ENCODE results near the gene LYPD6. TPM values are rescaled to one million over a fixed set of nuclear protein-coding genes. Genes with fewer than 3 reads are reported as not detected.

The LYPD6 gene
- total RNA-seq, 1 donor from 2014 or later: not detected

DNA sequence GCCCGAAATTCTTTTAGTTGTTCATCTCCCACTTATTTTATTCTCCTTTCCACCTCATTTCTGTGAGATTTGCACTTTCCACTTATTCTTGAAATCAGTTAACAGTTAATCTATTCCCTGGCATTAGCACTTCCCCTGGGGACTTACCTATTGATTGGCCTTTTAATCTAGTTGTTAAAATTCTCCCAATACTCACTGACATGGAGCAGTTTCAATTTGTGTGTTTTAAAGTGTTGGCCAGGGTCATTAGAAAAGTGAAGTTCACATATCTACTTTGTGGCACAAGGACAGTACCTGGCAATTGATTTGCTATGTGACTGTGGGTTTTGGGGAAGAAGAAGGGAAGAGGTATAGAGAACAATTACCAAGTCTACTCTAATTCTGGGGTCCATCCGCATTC is 83.1 kb downstream of the LYPD6 start:
- DNase-seq (no peak), ATAC-seq (ENCODE audit: low read depth) (no peak)
- Mint-ChIP-seq H3K36me3 (ENCODE audit: low read depth) (no peaks in the 10 kb centered on the region), H3K4me1 (no peaks in the 10 kb centered on the region), H3K9me3 (no peaks in the 10 kb centered on the region), H3K4me3 (no peak overlapping the region), H3K27ac (no peak overlapping the region), H3K27me3 (peaks cover 2% of the 10 kb centered on the region)
- ChIA-PET CTCF (no interaction called here), POLR2A (no interaction called here)
- intact Hi-C loops (cut with micrococcal nuclease): no loop called here
- no peak for TF ChIP-seq CTCF (IDR thresholded peaks at IDR 0.05)

DNA sequence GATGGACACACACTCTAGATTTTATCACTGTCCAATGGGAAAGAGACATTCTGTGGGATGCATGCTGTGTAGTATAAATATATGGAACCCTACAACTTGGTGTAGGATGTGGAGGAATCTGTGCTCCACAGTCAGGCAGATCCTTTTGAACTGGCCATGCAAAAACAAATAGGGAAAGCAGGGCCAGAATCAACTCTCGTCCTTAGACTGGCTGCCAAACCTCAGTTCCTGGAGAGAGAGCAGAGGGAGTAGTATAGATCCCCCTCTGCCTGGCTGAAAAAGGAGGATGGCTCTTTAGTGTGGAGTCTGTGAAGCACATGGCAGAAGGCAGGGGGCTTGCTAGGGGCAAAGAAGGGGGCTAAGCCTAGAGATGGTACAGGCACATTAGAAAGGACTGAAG is 84.7 kb downstream of the LYPD6 start:
- no peak overlapping the region for H3K4me3 Mint-ChIP-seq
- TF ChIP-seq CTCF (IDR thresholded peaks at IDR 0.05): no peak
- peaks cover 2% of the 10 kb centered on the region for H3K27me3 Mint-ChIP-seq
- ATAC-seq (ENCODE audit: low read depth) (no peak), DNase-seq (no peak)
- intact Hi-C loops (cut with micrococcal nuclease): no loop called here
- H3K9me3 Mint-ChIP-seq: no peaks in the 10 kb centered on the region
- H3K36me3 Mint-ChIP-seq (ENCODE audit: low read depth): no peaks in the 10 kb centered on the region
- no peak overlapping the region for H3K27ac Mint-ChIP-seq
- CTCF ChIA-PET: interaction anchor here (0.6 kb wide), 1 partner anchor 8 kb away, joined by 3 read pairs; no protein-coding TSS in a partner anchor
- POLR2A ChIA-PET: no interaction called here
- no peaks in the 10 kb centered on the region for H3K4me1 Mint-ChIP-seq

DNA sequence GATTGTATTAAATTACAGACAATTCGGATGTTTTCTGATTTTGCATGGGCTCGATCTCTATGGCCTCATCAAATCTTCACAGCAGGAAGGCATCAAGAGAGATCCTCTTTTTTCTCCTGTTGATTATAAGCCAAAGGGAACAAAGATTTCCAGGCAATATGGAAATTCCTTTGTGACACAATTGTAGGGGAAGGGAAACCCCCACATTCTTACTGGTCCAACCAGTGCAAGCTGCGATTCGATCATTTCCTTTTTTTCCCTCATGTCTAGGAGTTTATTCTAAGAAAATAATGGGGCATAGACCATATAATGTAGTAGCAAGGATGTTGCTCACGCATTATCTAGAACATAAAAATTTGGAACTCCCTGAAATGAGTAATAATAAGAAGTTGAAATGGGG is 87.7 kb downstream of the LYPD6 start:
- intact Hi-C loops (cut with micrococcal nuclease): no loop called here
- Mint-ChIP-seq H3K27ac (no peak overlapping the region), H3K4me3 (no peak overlapping the region), H3K4me1 (no peaks in the 10 kb centered on the region), H3K27me3 (no peaks in the 10 kb centered on the region), H3K36me3 (ENCODE audit: low read depth) (no peaks in the 10 kb centered on the region), H3K9me3 (no peaks in the 10 kb centered on the region)
- DNase-seq (no peak), ATAC-seq (ENCODE audit: low read depth) (no peak)
- ChIA-PET CTCF (no interaction called here), POLR2A (no interaction called here)
- no peak for TF ChIP-seq CTCF (IDR thresholded peaks at IDR 0.05)

GRCh38 chr2:149420053-149420963 is 89.9 kb downstream of the LYPD6 start:
- H3K27ac Mint-ChIP-seq: no peak overlapping the region
- intact Hi-C loops (cut with micrococcal nuclease): no loop called here

More at GRCh38 chr2:149420053-149420963, 89.9 kb downstream of the LYPD6 start:
- no peak for DNase-seq
- no peak for TF ChIP-seq CTCF (IDR thresholded peaks at IDR 0.05)
- no peaks in the 10 kb centered on the region for H3K27me3 Mint-ChIP-seq
- no peaks in the 10 kb centered on the region for H3K9me3 Mint-ChIP-seq
- H3K36me3 Mint-ChIP-seq (ENCODE audit: low read depth): no peaks in the 10 kb centered on the region
- ChIA-PET CTCF (no interaction called here), POLR2A (no interaction called here)
- ATAC-seq (ENCODE audit: low read depth): no peak
- H3K4me1 Mint-ChIP-seq: no peaks in the 10 kb centered on the region
- no peak overlapping the region for H3K4me3 Mint-ChIP-seq

Measured in activated B cell treated with CpG ODN at 0.5 μM for 24 hours (primary cell).